WI38 (cell line): ENCODE data around the gene IKBKE.

Experiments used
- H3K4me3 ChIP-seq: 2 replicates; pipeline ENCODE4 v1.5.1; 2011; ENCODE audit warnings: low read depth, mild to moderate bottlenecking, control low read depth, low read length
- CTCF ChIP-seq: IDR thresholded peaks from 2 replicates; pipeline ENCODE4 v1.5.1; 2012; ENCODE audit warnings: low read depth, mild to moderate bottlenecking, control low read depth, low read length

IKBKE gene

GRCh38 chr1:206446688-206447421 is 23.4 kb upstream of the IKBKE start:
- H3K4me3 ChIP-seq, result no peak overlapping the region
- TF ChIP-seq CTCF, result no peak

GRCh38 chr1:206447422-206447765 is 22.9 kb upstream of the IKBKE start:
- no peak for TF ChIP-seq CTCF
- no peak overlapping the region for H3K4me3 ChIP-seq

- TF ChIP-seq CTCF, result no peak
- H3K4me3 ChIP-seq, result no peak overlapping the region
Measured at GRCh38 chr1:206447792-206448191, 22.5 kb upstream of the IKBKE start.

GRCh38 chr1:206448471-206448870 is 21.8 kb upstream of the IKBKE start:
- TF ChIP-seq CTCF, result no peak
- H3K4me3 ChIP-seq, result no peak overlapping the region

GRCh38 chr1:206449565-206449964 is 20.7 kb upstream of the IKBKE start:
- H3K4me3 ChIP-seq, result no peak overlapping the region
- TF ChIP-seq CTCF, result no peak

- no peak for TF ChIP-seq CTCF
- no peak overlapping the region for H3K4me3 ChIP-seq
Measured at GRCh38 chr1:206450281-206450680, 20.0 kb upstream of the IKBKE start.

- no peak overlapping the region for H3K4me3 ChIP-seq
- no peak for TF ChIP-seq CTCF
Measured at GRCh38 chr1:206451134-206451686, 19.1 kb upstream of the IKBKE start.
